CD14-positive monocyte (primary cell): ENCODE measurements around the gene NEK6. TPM values are rescaled to one million over a fixed set of nuclear protein-coding genes. Genes with fewer than 3 reads are reported as not detected.

Experiments
- DNase-seq, 3 donors: peaks; one replicate each; pipeline ENCODE4 v3.0.0-alpha.2; 2011 to 2022
- H2AFZ ChIP-seq: 2 replicates; pipeline ENCODE4 v1.6.0; 2012; ENCODE audit warnings: mild to moderate bottlenecking, low read depth, low read length, inconsistent platforms; ENCODE audit not compliant: insufficient read depth, poor library complexity, severe bottlenecking
- H3K27ac ChIP-seq, 2 donors: 1 replicate in 1 of 2; 2 replicates in 1 of 2; pipeline ENCODE4 v1.5.1; 2012 to 2013; ENCODE audit warnings: low read length in 2 of 2, control low read depth in 1 of 2, inconsistent platforms in 1 of 2, low read depth in 1 of 2, mild to moderate bottlenecking in 1 of 2
- H3K27me3 ChIP-seq, 2 donors: one replicate each; pipeline versions ENCODE4 v1.6.0 to v1.6.1; 2011 to 2013; ENCODE audit warnings: low read length in 2 of 2; ENCODE audit not compliant: control insufficient read depth in 2 of 2, insufficient read depth in 2 of 2
- H3K36me3 ChIP-seq, 2 donors: replicated peaks in 1 of 2; 1 replicate in 1 of 2; 2 replicates in 1 of 2; pipeline versions ENCODE4 v1.5.1 to v1.6.1; 2012 to 2013; ENCODE audit warnings: low read length in 2 of 2, control low read depth in 1 of 2, inconsistent platforms in 1 of 2, mild to moderate bottlenecking in 1 of 2; ENCODE audit not compliant: insufficient read depth in 2 of 2, control insufficient read depth in 1 of 2
- H3K4me1 ChIP-seq, 2 donors: 1 replicate in 1 of 2; 2 replicates in 1 of 2; pipeline versions ENCODE4 v1.5.1 to v1.6.1; 2012 to 2013; ENCODE audit warnings: low read length in 2 of 2, control low read depth in 1 of 2, inconsistent platforms in 1 of 2, mild to moderate bottlenecking in 1 of 2, moderate library complexity in 1 of 2; ENCODE audit not compliant: insufficient read depth in 2 of 2, control insufficient read depth in 1 of 2
- H3K4me2 ChIP-seq: replicated peaks from 2 replicates; pipeline ENCODE3; 2012; ENCODE audit warnings: low read length, moderate library complexity, mild to moderate bottlenecking; ENCODE audit not compliant: poor library complexity, severe bottlenecking; ENCODE audit errors: extremely low read depth
- H3K4me3 ChIP-seq, 3 experiments: fragments of 200-600 bp in 1 of 3; sonication (generic) in 1 of 3; replicated peaks in 1 of 3; 1 replicate in 2 of 3; 2 replicates in 1 of 3; pipeline ENCODE4 v1.5.1; 2011 to 2013; ENCODE audit warnings: low read length in 3 of 3, mild to moderate bottlenecking in 3 of 3, control low read depth in 2 of 3, low read depth in 2 of 3, inconsistent platforms in 1 of 3, moderate library complexity in 1 of 3
- H3K79me2 ChIP-seq: 2 replicates; pipeline ENCODE4 v1.6.0; 2012; ENCODE audit warnings: mild to moderate bottlenecking, control low read depth, inconsistent platforms, low read length, moderate library complexity; ENCODE audit not compliant: insufficient read depth
- H3K9ac ChIP-seq: 2 replicates; pipeline ENCODE4 v1.6.0; 2017; ENCODE audit warnings: low read length, mild to moderate bottlenecking; ENCODE audit not compliant: insufficient read depth, poor library complexity, severe bottlenecking
- H3K9me3 ChIP-seq, 2 donors: replicated peaks in 1 of 2; 1 replicate in 1 of 2; 2 replicates in 1 of 2; pipeline versions ENCODE4 v1.5.1 to v1.6.1; 2012 to 2013; ENCODE audit warnings: low read length in 2 of 2, control low read depth in 1 of 2; ENCODE audit not compliant: control insufficient read depth in 1 of 2, insufficient read depth in 1 of 2
- H4K20me1 ChIP-seq: 2 replicates; pipeline ENCODE4 v1.6.0; 2012; ENCODE audit warnings: mild to moderate bottlenecking, low read length, control low read depth, moderate library complexity; ENCODE audit not compliant: insufficient read depth
- H3K27ac Mint-ChIP-seq, 7 donors: one replicate each; pipeline ENCODE4 v1.8.0; 2020; ENCODE audit warnings: mild to moderate bottlenecking in 7 of 7, mixed read lengths in 7 of 7, moderate library complexity in 6 of 7, inconsistent platforms in 2 of 7
- H3K27me3 Mint-ChIP-seq, 3 donors: one replicate each; pipeline ENCODE4 v1.8.0; 2021 to 2022; ENCODE audit warnings: low read depth in 3 of 3, mild to moderate bottlenecking in 3 of 3, mixed read lengths in 3 of 3, moderate library complexity in 3 of 3, inconsistent platforms in 1 of 3
- H3K36me3 Mint-ChIP-seq, 2 donors: one replicate each; pipeline ENCODE4 v1.8.0; 2020; ENCODE audit warnings: mixed read lengths in 2 of 2, inconsistent platforms in 1 of 2, mild to moderate bottlenecking in 1 of 2
- H3K4me1 Mint-ChIP-seq: one replicate; pipeline ENCODE4 v1.8.0; 2020; ENCODE audit warnings: mild to moderate bottlenecking, mixed read lengths
- H3K4me3 Mint-ChIP-seq, 2 donors: one replicate each; pipeline ENCODE4 v1.8.0; 2020; ENCODE audit warnings: mild to moderate bottlenecking in 2 of 2, mixed read lengths in 2 of 2, moderate library complexity in 1 of 2
- H3K9me3 Mint-ChIP-seq, 7 donors: one replicate each; pipeline ENCODE4 v1.8.0; 2020 to 2022; ENCODE audit warnings: mixed read lengths in 7 of 7, mild to moderate bottlenecking in 6 of 7, moderate library complexity in 6 of 7, inconsistent platforms in 2 of 7
- WGBS: methylation state at CpG from one replicate; pipeline ENCODE4 v1.1.5; 2013; ENCODE audit warnings: missing lambda C conversion rate; ENCODE audit not compliant: insufficient coverage; 5-methylcytosine and 5-hydroxymethylcytosine counted together
- intact Hi-C, 2 donors: fragments of 100-400 bp; cut with micrococcal nuclease; formaldehyde crosslinking; loops; one replicate each; pipeline versions ENCODE4 v1.15.0 to v1.15.1; 2023
- polyA plus RNA-seq, 3 donors: library from polyadenylated mRNA; depleted of rRNA in 1 of 3; unstranded in 2 of 3; stranded (reverse) in 1 of 3; fragments of 300-500 nt in 2 of 3; fragments of >200 nt in 1 of 3; fragmentation: Illumina TruSeq in 2 of 3; gene quantifications; 1 replicate in 2 of 3; 2 replicates in 1 of 3; pipeline ENCODE4 v1.2.3, GENCODE V29; 2012 to 2021
- TF ChIP-seq, protein P1 (sequence below): fragments of 200-600 bp; IDR thresholded peaks from one replicate; pipeline ENCODE4 v1.8.0; 2022; ENCODE audit warnings: antibody characterized with exemption, mild to moderate bottlenecking

Gene NEK6
- polyA plus RNA-seq, 3 donors = 26.1 to 46.0 (median 35.8) TPM

DNA sequence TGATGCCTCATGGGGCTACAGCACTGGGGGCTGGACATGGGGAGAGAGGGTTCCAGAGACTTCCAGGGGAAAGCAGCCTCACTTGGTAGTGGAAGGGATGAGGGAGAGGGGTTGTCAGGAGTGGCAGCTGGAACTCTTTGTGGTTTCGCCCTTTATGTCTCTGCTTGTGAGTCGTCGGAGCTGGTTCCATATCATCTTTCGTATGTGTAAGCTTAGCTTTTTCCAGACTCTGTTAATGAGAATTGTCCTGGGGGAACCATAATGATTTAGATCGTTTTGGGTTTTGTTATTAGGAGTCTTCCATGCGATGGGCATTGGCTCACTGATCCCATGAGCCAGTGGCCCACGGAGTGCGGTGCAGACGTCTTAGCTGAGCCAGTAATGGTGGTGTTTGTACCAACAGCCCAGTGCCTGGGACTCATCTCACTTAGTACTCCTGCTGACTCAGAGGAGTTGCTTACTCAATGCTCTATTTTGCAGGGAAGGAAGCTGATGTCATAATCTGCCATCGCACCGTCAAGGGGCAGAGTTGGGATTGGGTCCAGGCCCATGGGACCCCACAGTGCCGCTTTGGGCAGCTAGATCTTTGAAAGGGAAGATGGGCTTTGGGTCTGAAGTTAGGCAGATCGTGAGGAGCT is 48.5 kb downstream of the NEK6 start:
- Histone ChIP-seq H3K9me3 (no peaks in the 10 kb centered on the region), H4K20me1 (peaks cover 100% of the 10 kb centered on the region), H3K4me1 (peaks cover 14 to 17% of the 10 kb centered on the region in 2 donors), H3K27me3 (no peaks in the 10 kb centered on the region), H3K79me2 (peaks cover 96% of the 10 kb centered on the region), H3K4me2 (no peak overlapping the region), H3K36me3 (peaks cover 77 to 86% of the 10 kb centered on the region in 2 donors), H3K27ac (peak overlapping the region; percentile 27 to 69), H3K4me3 (no peak overlapping the region), H3K9ac (no peak overlapping the region), H2AFZ (no peak overlapping the region)
- peaks cover 60 to 98% of the 10 kb centered on the region in 2 donors for H3K36me3 Mint-ChIP-seq
- H3K9me3 Mint-ChIP-seq = no peaks in the 10 kb centered on the region
- peak overlapping the region; percentile 52 to 89 (median 81) for H3K27ac Mint-ChIP-seq
- peak; percentile 42 to 79 (median 76) for DNase-seq
- TF ChIP-seq, protein P1, sequence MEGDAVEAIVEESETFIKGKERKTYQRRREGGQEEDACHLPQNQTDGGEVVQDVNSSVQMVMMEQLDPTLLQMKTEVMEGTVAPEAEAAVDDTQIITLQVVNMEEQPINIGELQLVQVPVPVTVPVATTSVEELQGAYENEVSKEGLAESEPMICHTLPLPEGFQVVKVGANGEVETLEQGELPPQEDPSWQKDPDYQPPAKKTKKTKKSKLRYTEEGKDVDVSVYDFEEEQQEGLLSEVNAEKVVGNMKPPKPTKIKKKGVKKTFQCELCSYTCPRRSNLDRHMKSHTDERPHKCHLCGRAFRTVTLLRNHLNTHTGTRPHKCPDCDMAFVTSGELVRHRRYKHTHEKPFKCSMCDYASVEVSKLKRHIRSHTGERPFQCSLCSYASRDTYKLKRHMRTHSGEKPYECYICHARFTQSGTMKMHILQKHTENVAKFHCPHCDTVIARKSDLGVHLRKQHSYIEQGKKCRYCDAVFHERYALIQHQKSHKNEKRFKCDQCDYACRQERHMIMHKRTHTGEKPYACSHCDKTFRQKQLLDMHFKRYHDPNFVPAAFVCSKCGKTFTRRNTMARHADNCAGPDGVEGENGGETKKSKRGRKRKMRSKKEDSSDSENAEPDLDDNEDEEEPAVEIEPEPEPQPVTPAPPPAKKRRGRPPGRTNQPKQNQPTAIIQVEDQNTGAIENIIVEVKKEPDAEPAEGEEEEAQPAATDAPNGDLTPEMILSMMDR = no peak
- no peak overlapping the region for H3K4me3 Mint-ChIP-seq
- H3K27me3 Mint-ChIP-seq = no peaks in the 10 kb centered on the region
- peaks cover 20% of the 10 kb centered on the region for H3K4me1 Mint-ChIP-seq
- intact Hi-C loops = loop anchor here (2.0 to 5.0 kb wide), 2 partner anchors 19 to 179 kb away; no protein-coding TSS in a partner anchor
- WGBS = 50% methylated on average over 12 of the region's 13 CpGs

DNA sequence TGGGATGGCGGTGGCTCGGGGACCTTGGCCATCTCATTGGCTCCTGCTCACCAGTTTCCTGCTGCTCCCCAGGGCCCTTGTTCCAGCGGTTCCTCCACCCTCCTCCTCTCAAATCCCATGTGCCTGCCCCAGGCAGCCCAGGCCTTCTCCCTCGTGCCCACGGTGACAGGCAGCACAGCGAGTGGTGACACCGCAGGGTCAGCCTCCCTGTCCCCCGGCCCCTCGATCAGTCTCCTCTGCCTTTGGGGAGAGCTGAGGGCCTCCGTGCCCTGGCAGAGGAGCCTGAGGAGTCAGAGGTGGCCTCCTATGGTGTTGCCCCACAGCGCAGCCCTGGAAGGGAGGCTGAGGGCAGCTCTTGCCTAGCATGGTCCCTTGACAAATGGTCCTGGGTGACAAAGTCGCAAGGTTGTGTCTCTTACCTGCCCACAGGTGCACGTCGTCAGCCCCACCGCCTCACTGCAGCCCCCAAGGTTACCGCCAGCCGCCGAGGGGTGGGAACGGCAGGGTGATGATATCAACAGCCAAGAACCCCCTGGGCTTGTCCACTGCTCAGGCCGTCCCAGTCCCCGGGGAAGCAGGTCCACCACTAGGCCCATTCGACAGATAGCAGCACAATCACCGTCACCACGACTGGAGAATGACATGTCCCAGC is 49.8 kb downstream of the NEK6 start:
- Histone ChIP-seq H3K27ac (peak overlapping the region in 1 of 2 donors; percentile 69), H3K9ac (no peak overlapping the region), H3K27me3 (no peaks in the 10 kb centered on the region), H3K4me1 (peaks cover 14 to 17% of the 10 kb centered on the region in 2 donors), H2AFZ (no peak overlapping the region), H3K4me3 (no peak overlapping the region), H3K79me2 (peaks cover 87% of the 10 kb centered on the region), H3K9me3 (no peaks in the 10 kb centered on the region), H3K4me2 (no peak overlapping the region), H4K20me1 (peaks cover 100% of the 10 kb centered on the region), H3K36me3 (peaks cover 75 to 86% of the 10 kb centered on the region in 2 donors)
- WGBS = 95% methylated on average over 16 of the region's 24 CpGs
- Mint-ChIP-seq H3K27ac (peak overlapping the region in 3 of 7 donors; percentile 20 to 59 (median 54)), H3K27me3 (no peaks in the 10 kb centered on the region), H3K36me3 (peaks cover 55 to 96% of the 10 kb centered on the region in 2 donors), H3K4me1 (peaks cover 22% of the 10 kb centered on the region), H3K9me3 (no peaks in the 10 kb centered on the region), H3K4me3 (no peak overlapping the region)
- intact Hi-C loops = loop anchor here (2.0 to 5.0 kb wide), 2 partner anchors 21 to 180 kb away; no protein-coding TSS in a partner anchor
- DNase-seq = no peak
- TF ChIP-seq, protein P1 = no peak
